SK-N-MC (cell line): ENCODE results near the gene MYADML2.

Experiments
- DNase-seq: peaks from one replicate; pipeline ENCODE4 v3.0.0-alpha.2; 2011; ENCODE audit warnings: low read depth, low spot score
- H3K27ac ChIP-seq: fragments of 200-600 bp; sonication (generic); 2 replicates; pipeline ENCODE4 v1.5.1; 2016; ENCODE audit warnings: mixed run types
- H3K36me3 ChIP-seq: fragments of 200-600 bp; sonication (generic); 2 replicates; pipeline ENCODE4 v1.6.1; 2017; ENCODE audit warnings: antibody characterized with exemption, low read length, mixed read lengths; ENCODE audit not compliant: insufficient read depth
- H3K4me3 ChIP-seq: fragments of 200-600 bp; sonication (generic); 2 replicates; pipeline ENCODE4 v1.5.1; 2016
- H3K9ac ChIP-seq: fragments of 200-600 bp; sonication (generic); 2 replicates; pipeline ENCODE4 v1.8.0; 2017; ENCODE audit warnings: mixed run types, mixed read lengths; ENCODE audit not compliant: insufficient read length
- H3K9me3 ChIP-seq: fragments of 200-600 bp; sonication (generic); 2 replicates; pipeline ENCODE4 v1.6.1; 2017; ENCODE audit warnings: low read depth, mild to moderate bottlenecking, antibody characterized with exemption, low read length, moderate library complexity, mixed read lengths
- EZH2 ChIP-seq: fragments of 200-600 bp; sonication (generic); IDR thresholded peaks from one replicate; pipeline ENCODE4 v1.6.1; 2017; ENCODE audit warnings: antibody characterized with exemption
- FOXP2 ChIP-seq: optimal IDR thresholded peaks from 2 replicates; pipeline ENCODE3; 2011; ENCODE audit warnings: mild to moderate bottlenecking, moderate library complexity; ENCODE audit not compliant: insufficient read depth; ENCODE audit errors: extremely low read length, control extremely low read depth
- POLR2AphosphoS5 ChIP-seq: IDR thresholded peaks from 2 replicates; pipeline ENCODE4 v1.6.1; 2012; ENCODE audit warnings: mild to moderate bottlenecking, low read depth, low read length, borderline replicate concordance

MYADML2 gene, protein sequence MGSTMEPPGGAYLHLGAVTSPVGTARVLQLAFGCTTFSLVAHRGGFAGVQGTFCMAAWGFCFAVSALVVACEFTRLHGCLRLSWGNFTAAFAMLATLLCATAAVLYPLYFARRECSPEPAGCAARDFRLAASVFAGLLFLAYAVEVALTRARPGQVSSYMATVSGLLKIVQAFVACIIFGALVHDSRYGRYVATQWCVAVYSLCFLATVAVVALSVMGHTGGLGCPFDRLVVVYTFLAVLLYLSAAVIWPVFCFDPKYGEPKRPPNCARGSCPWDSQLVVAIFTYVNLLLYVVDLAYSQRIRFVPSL

DNA sequence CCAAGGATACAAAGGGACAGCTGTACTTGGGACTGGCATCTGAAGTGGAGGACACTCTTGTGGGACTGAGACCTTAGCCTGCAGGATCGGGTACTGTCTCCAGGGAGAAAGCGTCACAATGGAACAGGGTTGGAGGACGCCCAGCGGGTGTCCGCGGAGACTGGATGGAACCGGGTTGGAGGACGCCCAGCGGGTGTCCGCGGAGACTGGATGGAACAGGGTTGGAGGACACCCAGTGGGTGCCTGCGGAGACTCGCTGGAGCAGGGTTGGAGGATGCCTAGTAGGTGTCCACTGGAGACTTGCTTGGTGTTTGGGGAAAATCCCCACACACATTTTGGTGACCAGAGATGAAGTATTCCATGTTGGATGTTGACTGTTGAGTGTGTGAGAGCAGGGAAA is at the start of gene MYADML2:
Gene MYADML2, minus strand, starts transcription at position 45 of the 400 bp plus-strand sequence. CDS start 5,492 bp downstream, outside the sequence.
- no peak within 1 kb of the TSS for H3K27ac ChIP-seq
- no peaks in the 10 kb centered on the region for H3K36me3 ChIP-seq
- H3K9ac ChIP-seq: no peak within 1 kb of the TSS
- TF ChIP-seq FOXP2 (no peak), POLR2AphosphoS5 (no peak)
- H3K9me3 ChIP-seq: no peaks in the 10 kb centered on the region
- H3K4me3 ChIP-seq: no peak within 1 kb of the TSS
- DNase-seq: no peak

DNA sequence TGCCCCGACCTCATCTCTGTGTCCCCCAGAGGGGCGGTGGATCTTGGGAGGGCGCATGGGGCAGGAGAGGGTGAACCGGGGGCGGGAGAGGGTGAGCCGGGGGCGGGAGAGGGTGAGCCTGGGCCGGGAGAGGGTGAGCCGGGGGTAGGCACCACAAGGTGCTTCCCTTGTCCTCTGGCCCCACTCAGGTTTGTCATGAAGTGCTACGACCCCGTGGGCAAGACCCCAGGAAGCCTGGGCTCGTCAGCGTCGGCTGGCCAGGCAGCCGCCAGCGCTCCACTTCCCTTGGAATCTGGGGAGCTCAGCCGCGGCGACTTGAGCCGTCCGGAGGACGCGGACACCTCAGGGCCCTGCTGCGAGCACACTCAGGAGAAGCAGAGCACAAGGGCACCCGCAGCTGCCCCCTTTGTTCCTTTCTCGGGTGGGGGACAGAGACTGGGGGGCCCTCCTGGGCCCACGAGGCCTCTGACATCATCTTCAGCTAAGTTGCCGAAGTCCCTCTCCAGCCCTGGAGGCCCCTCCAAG is 49.3 kb upstream of the MYADML2 start:
- H3K36me3 ChIP-seq: no peaks in the 10 kb centered on the region
- no peak overlapping the region for H3K4me3 ChIP-seq
- no peaks in the 10 kb centered on the region for H3K9me3 ChIP-seq
- no peak overlapping the region for H3K27ac ChIP-seq
- TF ChIP-seq FOXP2 (no peak), POLR2AphosphoS5 (no peak), EZH2 (no peak)
- DNase-seq: no peak
- no peak overlapping the region for H3K9ac ChIP-seq

DNA sequence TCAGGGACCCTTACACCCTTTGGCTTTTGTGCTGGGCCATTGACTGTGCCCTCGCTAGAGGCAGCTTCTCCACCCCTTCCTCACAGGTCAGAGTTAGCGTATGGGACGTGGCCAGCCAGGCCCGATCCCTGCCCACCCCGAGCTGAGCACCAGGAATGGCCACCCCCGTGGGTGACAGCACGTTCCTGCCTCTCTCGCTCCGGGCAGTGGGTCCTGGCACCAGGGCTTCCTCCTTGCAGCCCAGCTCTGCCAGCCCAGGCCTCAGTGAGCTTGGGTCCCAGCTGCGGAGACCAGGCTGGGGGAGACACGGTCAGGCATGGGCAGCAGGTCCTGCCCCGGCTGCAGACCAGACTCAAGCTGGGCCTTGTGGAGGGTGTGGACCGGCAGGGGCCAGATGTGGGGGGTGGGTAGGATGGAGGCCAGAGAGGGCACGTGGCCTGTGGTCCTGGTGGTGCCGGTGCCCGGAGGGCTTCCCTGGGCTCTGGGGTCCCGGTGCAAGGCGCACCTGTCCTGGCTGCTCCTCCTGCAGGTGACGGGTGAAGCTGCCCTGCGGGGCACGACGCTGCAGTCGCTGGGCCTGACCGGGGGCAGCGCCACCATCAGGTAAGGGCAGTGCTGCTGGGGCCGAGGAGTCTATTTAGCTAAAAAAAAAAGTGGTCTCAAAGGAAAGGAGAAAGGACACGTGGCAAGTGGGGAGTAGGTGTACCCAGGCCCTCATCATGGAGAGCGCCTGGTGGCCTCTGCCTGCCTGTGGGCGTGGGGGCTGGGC is 48.6 kb upstream of the MYADML2 start:
- H3K9me3 ChIP-seq: no peaks in the 10 kb centered on the region
- no peaks in the 10 kb centered on the region for H3K36me3 ChIP-seq
- H3K9ac ChIP-seq: no peak overlapping the region
- no peak overlapping the region for H3K27ac ChIP-seq
- DNase-seq: no peak
- TF ChIP-seq EZH2 (no peak), POLR2AphosphoS5 (no peak), FOXP2 (no peak)
- H3K4me3 ChIP-seq: no peak overlapping the region

DNA sequence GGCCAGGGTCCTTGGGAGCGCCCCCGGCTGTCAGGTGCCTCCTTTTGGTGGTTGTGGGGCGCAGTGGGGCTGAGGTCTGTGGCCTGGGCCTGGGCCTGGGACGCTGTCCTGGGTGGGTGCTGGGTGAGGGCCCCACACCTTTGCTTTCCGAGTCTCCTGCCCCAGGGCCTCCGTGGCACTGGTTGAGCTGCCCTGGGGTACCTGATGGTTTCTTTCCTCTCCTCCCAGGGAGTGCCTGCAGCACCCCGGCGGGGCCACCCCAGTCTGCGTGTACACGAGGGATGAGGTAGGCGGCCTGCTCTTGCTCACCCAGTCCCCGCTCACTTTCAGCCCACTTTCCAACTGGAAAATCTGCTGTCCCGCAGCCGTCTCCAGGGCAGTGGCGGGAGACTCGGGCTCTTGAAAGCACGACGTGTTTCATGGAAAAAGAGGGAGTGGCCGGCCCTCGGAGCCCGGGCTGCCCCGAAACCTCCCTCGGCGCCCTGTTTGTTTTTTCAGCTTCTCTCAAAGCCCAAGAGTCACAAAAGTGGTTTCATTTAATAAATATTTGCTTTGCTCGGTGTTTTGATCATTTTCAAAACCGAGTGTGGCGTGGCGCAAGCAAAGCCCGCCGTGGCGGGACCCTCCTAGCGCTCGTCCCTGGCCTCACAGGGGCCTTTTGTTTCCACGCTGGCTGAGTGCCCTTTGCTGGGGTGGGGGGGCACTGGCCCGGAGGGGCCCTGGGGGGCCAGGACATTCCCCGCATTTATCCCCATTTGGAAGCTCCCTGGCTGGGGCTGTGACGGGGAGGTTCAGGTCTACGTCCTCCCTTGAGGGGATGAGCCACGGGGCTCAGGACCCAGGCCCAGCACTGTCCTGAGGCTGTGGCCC is 47.8 kb upstream of the MYADML2 start:
- no peak for DNase-seq
- Histone ChIP-seq H3K9ac (no peak overlapping the region), H3K36me3 (no peaks in the 10 kb centered on the region), H3K4me3 (no peak overlapping the region), H3K9me3 (no peaks in the 10 kb centered on the region), H3K27ac (peak overlapping the region; percentile 25; the same call in 1 of the 2 replicates)
- TF ChIP-seq POLR2AphosphoS5 (no peak), EZH2 (no peak), FOXP2 (no peak)

DNA sequence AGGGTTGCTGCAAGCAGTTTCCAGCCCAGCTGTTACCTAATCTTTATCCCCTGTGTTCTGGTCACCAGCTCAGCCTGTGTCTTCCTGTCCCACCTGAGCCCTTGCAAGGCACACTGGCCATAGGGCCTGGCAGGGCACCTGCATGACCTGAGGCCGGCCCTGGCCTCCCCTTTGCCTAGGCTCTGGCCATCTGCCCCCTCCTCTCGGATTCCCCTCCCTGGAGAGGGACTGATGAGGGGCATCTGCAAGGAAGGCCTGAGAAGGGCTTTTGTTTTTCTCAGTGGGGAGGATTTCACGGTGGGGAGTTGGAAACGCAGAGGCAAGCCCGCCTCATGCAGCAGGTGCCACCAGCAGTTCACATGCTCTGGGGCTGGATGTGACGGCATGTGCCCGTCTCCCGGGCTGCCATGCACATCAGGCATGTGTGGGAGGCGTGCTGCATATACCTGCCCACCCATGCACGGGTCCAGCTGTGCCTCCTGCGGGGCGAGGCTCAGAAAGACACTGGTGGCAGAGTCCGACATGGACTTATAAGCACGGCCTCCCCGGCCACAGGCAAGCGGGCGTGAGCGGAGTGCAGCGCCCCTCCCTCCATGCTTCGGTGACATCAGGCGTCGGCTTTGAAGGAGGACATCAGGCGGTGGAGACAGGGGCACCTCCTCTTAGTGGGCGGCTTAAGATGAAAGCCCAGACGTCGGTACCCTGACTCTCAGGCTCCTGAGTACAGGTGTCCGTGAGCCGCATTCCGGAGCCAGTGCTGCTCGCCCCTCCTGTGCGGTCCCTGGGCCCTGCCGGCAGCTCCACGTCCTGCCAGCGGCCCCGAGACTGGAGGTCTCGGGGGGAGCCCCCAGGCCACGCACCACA is 46.9 kb upstream of the MYADML2 start:
- Histone ChIP-seq H3K27ac (no peak overlapping the region), H3K9me3 (no peaks in the 10 kb centered on the region), H3K36me3 (no peaks in the 10 kb centered on the region), H3K9ac (no peak overlapping the region), H3K4me3 (no peak overlapping the region)
- TF ChIP-seq FOXP2: no peak
- no peak for TF ChIP-seq POLR2AphosphoS5
- TF ChIP-seq EZH2: no peak
- DNase-seq: no peak

DNA sequence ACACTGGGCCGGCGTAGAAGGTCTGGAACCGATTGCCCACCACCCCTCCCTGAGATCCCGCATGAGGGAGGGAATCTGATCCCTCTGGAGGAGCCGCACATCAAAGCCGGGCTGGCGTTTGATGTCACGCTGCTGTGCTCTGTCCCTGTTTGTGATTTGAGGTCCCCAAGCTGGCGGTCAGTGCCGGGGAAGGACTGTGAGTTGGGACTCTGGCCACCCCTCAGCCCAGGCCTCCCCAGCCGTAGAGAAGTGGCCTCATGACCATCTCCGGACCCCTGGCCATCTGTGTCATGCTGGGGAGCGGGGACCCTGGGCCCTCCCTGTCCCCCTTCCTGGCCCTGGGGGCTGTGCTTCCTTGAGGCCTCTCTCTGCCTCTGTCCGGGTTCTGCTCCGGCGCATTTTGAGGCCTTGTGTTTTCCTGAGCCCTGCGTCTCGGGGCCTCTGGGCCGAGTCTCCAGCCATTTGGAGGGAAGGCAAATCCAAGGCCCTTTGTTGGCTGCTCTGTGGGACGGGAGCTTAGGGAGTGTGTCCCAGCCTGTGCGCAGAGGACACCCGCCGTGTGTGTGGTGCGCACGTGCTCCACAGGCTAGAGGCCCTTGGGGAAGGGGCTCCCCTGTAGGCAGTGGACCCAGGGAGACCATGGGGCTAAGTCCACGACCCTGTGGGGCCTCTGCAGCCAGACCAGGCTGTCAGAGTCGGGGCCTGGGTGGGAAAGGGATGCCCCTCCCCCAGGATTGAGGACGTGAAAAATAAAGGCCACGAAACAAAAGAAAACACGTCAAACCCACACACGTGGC is 45.5 kb upstream of the MYADML2 start:
- no peaks in the 10 kb centered on the region for H3K36me3 ChIP-seq
- H3K9me3 ChIP-seq: no peaks in the 10 kb centered on the region
- no peak overlapping the region for H3K27ac ChIP-seq
- no peak for TF ChIP-seq FOXP2
- no peak for TF ChIP-seq EZH2
- no peak for TF ChIP-seq POLR2AphosphoS5
- H3K4me3 ChIP-seq: no peak overlapping the region
- no peak overlapping the region for H3K9ac ChIP-seq
- no peak for DNase-seq

DNA sequence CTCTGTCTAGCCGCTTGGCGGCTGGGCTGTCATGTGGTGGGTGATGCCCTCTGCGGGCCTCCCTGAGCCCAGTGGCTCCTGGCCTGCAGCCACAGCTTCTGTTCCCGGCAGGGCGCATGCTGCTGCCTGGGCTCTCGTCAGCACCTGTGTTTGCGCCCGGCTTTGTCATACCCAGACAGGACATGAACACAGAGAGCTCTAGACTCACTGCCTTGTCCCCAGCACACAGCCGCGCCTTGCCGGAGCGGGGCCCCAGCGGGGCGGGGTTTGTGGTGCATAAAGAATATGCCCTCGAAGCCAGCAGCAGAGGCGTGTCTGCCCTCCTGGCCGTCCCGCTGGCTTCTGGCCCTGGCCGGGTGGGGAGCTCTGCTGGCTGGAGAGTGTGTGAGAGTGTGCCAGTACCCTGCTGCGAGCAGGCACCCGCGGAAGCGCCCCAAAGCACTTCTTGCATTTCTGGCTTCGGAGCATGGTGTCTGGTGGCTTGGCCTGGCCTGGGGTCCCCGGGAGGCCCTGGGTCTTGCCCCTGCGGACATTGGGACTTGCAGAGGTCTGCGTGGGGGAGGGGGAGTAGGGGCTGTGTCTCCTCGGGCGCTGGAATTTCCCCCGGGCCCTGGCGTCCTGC is 44.8 kb upstream of the MYADML2 start:
- Histone ChIP-seq H3K36me3 (no peaks in the 10 kb centered on the region), H3K9me3 (no peaks in the 10 kb centered on the region), H3K4me3 (peak overlapping the region; percentile 20; the same call in 1 of the 2 replicates), H3K9ac (peak overlapping the region; percentile 37), H3K27ac (no peak overlapping the region)
- TF ChIP-seq POLR2AphosphoS5 (no peak), FOXP2 (no peak), EZH2 (no peak)
- no peak for DNase-seq
